ENCODE measurements around the gene CDK5RAP1. TPM values are rescaled to one million over a fixed set of nuclear protein-coding genes. Genes with fewer than 3 reads are reported as not detected.

CDK5RAP1 gene
- total RNA-seq, 2 donors from 2014 or later: 45.2 to 59.7 TPM

DNA sequence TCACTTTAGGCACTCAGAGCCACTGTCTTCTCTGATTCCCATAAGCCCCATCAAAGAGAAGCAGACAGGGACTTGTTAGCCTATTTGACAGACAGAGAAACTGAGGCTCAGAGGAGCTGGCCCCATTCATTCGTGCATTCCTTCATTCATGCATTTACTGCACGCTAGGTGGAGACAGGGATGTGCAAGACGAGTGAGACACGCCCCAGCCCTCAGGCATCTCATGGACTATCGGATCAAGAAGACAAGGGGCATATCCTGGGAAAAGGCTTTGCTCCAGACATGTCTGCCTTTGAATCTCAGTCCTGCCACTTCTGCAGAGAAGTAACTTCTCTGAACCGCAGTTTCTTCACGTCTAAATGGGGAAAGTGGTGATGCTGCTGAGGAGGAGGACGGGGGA lies 64.2 kb downstream of the CDK5RAP1 start:
- Mint-ChIP-seq H3K36me3 (ENCODE audit: low read depth) (no peaks in the 10 kb centered on the region), H3K27ac (no peak overlapping the region), H3K9me3 (no peaks in the 10 kb centered on the region), H3K4me3 (no peak overlapping the region), H3K4me1 (peaks cover 8% of the 10 kb centered on the region), H3K27me3 (ENCODE audit: insufficient read depth) (peaks cover 4% of the 10 kb centered on the region)
- no peak for TF ChIP-seq CTCF (conservative IDR thresholded peaks at IDR 0.05)
- no peaks in the 10 kb centered on the region for H3K36me3 ChIP-seq (ENCODE audit: control insufficient read depth, insufficient read depth, low read length)
- H3K4me3 ChIP-seq (ENCODE audit: low read length): no peak overlapping the region
- H3K27me3 ChIP-seq (ENCODE audit: control insufficient read depth, insufficient read depth, low read length, poor library complexity, severe bottlenecking): no peaks in the 10 kb centered on the region
- H3K27ac ChIP-seq (ENCODE audit: low read depth, low read length): no peak overlapping the region
- no peak for DNase-seq
- no peaks in the 10 kb centered on the region for H3K4me1 ChIP-seq (ENCODE audit: control insufficient read depth, insufficient read depth, low read length)
- WGBS, 2 experiments (ENCODE audit: insufficient coverage in 1 of 2, insufficient read length in 1 of 2): 90 to 91% methylated on average over 8 of the region's 8 CpGs
- no peaks in the 10 kb centered on the region for H3K9me3 ChIP-seq (ENCODE audit: control insufficient read depth, low read length)
- no peak overlapping the region for H3K9ac ChIP-seq (ENCODE audit: extremely low read depth, low read length, poor library complexity, severe bottlenecking)

GRCh38 chr20:33336375-33336774 lies 64.9 kb downstream of the CDK5RAP1 start:
- Mint-ChIP-seq H3K4me1 (peaks cover 8% of the 10 kb centered on the region), H3K36me3 (ENCODE audit: low read depth) (no peaks in the 10 kb centered on the region), H3K27ac (peak overlapping the region; percentile 60), H3K4me3 (no peak overlapping the region), H3K27me3 (ENCODE audit: insufficient read depth) (peaks cover 4% of the 10 kb centered on the region), H3K9me3 (no peaks in the 10 kb centered on the region)
- TF ChIP-seq CTCF (conservative IDR thresholded peaks at IDR 0.05): no peak
- Histone ChIP-seq H3K36me3 (ENCODE audit: control insufficient read depth, insufficient read depth, low read length) (no peaks in the 10 kb centered on the region), H3K9me3 (ENCODE audit: control insufficient read depth, low read length) (no peaks in the 10 kb centered on the region), H3K4me3 (ENCODE audit: low read length) (no peak overlapping the region), H3K4me1 (ENCODE audit: control insufficient read depth, insufficient read depth, low read length) (no peaks in the 10 kb centered on the region), H3K9ac (ENCODE audit: extremely low read depth, low read length, poor library complexity, severe bottlenecking) (no peak overlapping the region), H3K27ac (ENCODE audit: low read depth, low read length) (no peak overlapping the region), H3K27me3 (ENCODE audit: control insufficient read depth, insufficient read depth, low read length, poor library complexity, severe bottlenecking) (no peaks in the 10 kb centered on the region)
- DNase-seq: no peak
- WGBS, 2 experiments (ENCODE audit: insufficient coverage in 1 of 2, insufficient read length in 1 of 2): 92 to 100% methylated on average over 1 to 3 of the region's 3 CpGs

DNA sequence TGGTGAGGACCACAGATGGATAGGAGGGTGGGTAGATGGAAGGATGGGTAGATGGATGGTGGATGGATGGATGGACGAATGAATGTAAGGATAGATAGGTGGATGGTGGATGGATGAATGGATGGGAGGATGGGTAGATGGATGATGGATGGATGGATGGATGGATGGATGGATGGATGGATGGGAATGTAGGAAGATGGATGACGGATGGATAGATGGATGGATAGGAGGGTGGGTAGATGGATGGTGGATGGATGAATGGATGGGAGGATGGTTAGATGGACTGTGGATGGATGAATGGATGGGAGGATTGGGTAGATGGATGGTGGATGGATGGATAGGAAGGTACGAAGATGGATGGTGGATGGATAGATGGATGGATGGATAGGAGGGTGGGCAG lies 67.2 kb downstream of the CDK5RAP1 start:
- Histone ChIP-seq H3K9me3 (ENCODE audit: control insufficient read depth, low read length) (no peaks in the 10 kb centered on the region), H3K9ac (ENCODE audit: extremely low read depth, low read length, poor library complexity, severe bottlenecking) (no peak overlapping the region), H3K27me3 (ENCODE audit: control insufficient read depth, insufficient read depth, low read length, poor library complexity, severe bottlenecking) (no peaks in the 10 kb centered on the region), H3K27ac (ENCODE audit: low read depth, low read length) (no peak overlapping the region), H3K4me3 (ENCODE audit: low read length) (no peak overlapping the region), H3K36me3 (ENCODE audit: control insufficient read depth, insufficient read depth, low read length) (no peaks in the 10 kb centered on the region), H3K4me1 (ENCODE audit: control insufficient read depth, insufficient read depth, low read length) (no peaks in the 10 kb centered on the region)
- Mint-ChIP-seq H3K27me3 (ENCODE audit: insufficient read depth) (peaks cover 7% of the 10 kb centered on the region), H3K27ac (no peak overlapping the region), H3K4me1 (no peaks in the 10 kb centered on the region), H3K9me3 (no peaks in the 10 kb centered on the region), H3K36me3 (ENCODE audit: low read depth) (no peaks in the 10 kb centered on the region), H3K4me3 (no peak overlapping the region)
- no peak for TF ChIP-seq CTCF (conservative IDR thresholded peaks at IDR 0.05)
- DNase-seq: no peak
- 63 to 73% methylated on average over 2 to 3 of the region's 3 CpGs for WGBS, 2 experiments (ENCODE audit: insufficient coverage in 1 of 2, insufficient read length in 1 of 2)
